GM19395 (cell line): Measurements from ENCODE around the gene BBS2.
A peak's percentile ranks its signal among the peaks of the same experiment; 100 is the strongest.

ENCODE experiments used
- ATAC-seq: cut with Tn5 transposase; IDR thresholded peaks from one replicate; pipeline ENCODE4 v1.9.1; 2021; ENCODE audit warnings: mild to moderate bottlenecking, moderate library complexity; ENCODE audit not compliant: unreplicated experiment

BBS2 gene

DNA sequence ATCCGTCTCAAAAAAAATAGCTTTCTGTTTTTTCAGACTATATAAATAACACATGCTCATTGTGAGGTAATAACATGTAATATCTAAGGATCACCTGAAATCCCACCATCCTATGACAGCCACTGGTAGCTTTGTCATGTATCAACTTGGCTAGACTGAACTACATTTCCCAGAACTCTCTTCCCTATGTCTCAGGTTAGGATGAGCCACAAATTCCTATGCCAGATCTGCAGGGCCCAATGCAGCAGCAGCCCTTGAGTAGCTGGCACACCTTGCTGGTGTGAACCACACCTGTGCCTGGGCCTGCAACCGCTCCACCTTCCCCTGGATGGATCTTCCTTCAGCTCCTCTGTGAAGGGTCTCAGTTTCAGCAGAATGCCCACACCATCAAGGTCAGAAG is 40.4 kb downstream of the BBS2 start:
- no peak for ATAC-seq

- ATAC-seq: no peak
These were observed 41.4 kb downstream of the BBS2 start for GRCh38 chr16:56478281-56479049.

GRCh38 chr16:56477096-56477878 is 42.5 kb downstream of the BBS2 start:
- ATAC-seq: no peak

DNA sequence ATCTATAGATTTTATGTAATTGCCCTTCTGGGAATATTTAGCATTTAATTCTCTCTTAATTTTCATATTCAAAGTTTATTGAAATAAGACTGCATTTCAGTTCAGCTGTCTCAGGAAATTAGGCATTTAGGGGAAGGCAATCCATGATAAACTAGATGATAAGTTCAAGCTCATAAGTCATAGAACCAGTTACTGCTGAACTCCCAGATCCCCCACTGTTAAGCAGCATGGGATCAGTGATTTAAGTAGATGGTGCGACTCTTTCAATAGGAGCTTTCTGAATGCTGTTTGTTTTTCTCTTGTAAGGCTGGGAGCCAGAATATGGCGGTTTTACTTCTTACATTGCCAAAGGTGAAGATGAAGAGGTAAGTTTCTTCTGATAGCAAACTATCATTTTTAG is 44.6 kb downstream of the BBS2 start:
- no peak for ATAC-seq

DNA sequence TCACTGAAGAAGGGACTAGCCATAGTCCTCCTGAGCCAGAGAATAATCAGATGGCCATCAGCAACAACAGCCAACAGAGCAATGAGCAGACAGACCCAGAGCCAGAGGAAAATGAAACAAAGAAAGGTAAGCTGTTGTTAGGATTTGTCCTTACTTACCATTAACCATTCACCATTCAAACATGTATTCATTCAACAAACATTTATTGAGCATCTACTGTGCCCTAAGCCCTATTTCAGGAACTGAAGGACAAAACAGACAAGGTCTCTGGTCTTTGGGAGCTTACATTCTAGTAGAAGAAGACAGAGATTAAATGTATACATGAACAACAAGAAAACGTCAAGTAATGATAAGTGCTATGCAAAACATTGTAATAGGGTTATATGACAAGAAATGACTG is 49.2 kb downstream of the BBS2 start:
- no peak for ATAC-seq

DNA sequence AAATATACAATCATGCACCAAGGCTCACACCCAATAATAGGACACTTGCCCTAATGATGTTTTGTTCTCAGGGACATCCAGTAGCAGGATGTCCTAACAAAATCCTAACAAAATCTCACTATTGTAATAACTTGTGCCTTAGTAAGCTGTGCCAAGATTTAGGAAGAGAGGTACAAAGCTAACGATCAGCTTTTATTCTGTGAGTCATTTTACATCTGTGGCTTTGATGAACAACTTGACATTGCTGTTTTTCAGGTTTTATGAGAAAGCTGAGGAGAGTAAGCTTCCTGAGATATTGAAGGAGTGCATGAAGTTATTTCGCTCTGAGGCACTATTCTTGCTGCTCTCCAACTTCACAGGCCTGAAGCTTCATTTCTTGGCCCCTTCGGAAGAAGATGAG is 49.6 kb downstream of the BBS2 start:
- ATAC-seq: no peak

DNA sequence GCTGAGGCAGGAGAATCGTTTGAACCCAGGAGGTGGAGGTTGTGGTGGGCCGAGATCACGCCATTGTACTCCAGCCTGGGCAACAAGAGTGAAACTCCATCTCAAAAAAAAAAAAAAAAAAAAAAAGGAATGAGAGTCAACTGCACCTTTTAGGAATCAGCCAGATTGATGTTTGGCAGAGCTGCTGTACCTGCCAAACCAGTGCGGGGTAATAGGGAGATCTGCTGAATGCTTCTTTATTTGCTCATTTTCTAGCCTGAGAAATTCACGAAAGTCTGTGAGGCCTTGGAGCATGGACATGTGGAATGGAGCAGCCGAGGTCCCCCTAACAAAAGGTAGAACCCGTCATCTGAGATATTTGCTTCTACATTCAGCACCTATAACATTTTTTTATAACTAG is 50.1 kb downstream of the BBS2 start:
- no peak for ATAC-seq

DNA sequence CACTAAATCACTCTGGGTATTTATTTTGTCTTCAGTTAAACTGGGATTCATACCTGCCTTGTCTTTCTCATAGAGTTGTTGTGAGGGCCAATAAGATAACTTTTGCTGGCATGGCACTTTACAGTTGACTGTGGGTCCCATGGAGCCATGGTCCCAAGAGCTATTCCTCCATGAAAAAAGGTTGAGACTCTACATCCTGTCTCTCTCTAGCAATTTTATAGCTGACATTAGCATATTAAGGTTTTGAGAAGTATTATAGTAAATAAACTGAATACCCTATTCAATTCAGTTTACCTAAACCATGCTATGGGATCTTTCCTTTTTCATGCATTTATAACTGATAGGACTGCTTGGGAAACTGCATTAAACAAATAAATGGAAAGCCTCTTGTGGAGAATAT is 51.0 kb downstream of the BBS2 start:
- ATAC-seq: no peak

DNA sequence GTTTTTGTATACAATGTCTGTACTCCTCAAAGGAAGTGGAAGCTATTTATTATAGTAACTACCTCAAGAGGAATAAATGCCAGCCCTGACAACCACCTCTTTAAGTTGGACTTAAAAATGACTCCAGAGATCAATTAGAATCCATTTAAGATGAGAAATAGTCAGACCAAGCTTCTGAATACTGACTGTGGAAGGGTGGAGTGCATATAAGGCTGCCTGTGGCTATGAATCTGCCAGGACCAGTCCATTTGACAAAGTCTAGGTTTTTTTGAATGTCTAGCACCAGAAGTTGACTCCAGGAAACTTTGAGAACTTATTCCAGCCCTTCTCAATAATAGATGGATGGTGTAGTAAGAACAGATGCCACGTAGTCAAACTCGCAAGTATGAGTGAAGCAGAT is 53.5 kb downstream of the BBS2 start:
- ATAC-seq: no peak

GRCh38 chr16:56463153-56463552 is 56.7 kb downstream of the BBS2 start:
- no peak for ATAC-seq

DNA sequence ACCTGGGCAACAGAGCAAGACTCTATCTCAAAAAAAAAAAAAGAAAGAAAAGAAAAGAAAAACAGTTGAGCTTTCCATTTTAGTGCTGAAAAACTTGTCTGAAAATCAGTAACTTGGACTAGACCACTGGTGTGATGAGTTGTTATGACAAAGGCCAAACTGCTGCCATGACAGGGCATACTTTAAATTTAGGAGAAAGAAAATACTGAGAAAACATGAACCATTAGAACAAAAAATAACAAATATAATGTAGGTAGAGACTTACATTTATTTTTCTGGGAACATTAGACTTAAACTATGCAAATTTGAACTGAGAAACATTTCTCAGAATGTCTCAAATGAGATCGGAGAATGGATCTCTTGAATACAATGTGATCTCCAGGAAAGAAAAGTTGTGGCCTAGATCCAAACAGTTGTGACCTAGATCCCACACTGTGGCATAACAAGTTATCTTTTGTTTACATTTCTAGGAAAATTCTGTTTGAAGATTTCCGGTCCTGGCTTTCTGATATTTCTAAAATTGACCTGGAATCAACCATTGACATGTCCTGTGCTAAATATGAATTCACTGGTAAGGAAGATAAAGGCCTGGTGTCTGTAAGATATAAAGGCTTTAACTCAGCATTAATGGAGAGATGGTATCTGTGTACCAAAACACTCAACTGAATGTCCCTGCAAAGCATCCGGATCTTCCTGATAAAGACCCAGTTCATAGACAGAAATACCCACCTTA is 57.6 kb downstream of the BBS2 start:
- no peak for ATAC-seq

GRCh38 chr16:56460101-56460500 is 59.7 kb downstream of the BBS2 start:
- ATAC-seq: no peak

GRCh38 chr16:56457927-56458470 is 61.8 kb downstream of the BBS2 start:
- ATAC-seq: no peak

DNA sequence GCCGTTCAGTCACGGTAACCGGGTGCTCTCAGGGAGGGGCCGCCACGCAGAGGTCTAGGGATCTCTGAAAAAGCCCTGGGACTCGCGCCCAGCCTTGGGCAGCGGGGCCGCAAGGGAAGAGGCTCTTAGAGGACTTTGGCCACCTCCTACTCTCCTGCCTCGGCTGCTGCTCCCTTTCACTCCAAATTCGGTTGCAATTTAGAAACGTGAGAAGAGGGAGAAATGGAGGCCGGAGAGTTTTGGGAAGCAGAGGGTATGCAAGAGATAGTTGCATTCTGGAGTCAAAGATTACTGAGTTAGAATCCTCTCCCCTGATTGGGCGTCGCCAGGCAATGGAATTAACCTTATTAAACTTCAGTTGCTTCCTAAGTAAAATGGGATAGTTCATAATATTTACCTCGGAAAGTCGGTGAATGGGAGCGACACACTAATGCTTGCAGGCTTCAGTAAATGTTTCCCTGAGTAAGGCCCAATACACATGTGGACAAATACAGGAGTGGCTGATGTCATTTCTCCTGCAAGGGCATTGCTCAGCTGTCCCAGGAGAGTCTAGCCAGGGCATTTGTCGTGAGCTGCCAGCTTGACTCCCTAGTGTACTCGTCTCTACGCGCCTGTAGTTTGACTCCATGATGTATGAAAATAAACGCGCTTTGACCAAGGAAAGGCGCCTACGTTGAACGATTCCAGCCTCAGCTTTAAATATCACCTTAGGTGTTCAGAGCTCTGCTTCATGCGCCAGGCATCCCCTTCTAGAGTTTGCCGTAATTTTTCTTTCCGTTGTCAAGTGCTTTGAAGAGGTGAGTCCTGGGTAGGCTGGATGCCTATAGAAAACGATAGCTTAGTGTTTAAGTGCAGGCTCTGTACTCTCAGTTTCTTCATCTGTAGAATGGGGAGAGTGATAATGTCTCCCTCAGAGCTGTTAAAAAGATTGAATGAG is 67.8 kb downstream of the BBS2 start:
- peak; percentile 49 for ATAC-seq

GRCh38 chr16:56450986-56451752 is 68.7 kb downstream of the BBS2 start, which contains the start of the genes NUDT21 and OGFOD1:
Gene NUDT21, minus strand, starts transcription at chr16:56451332. Its CDS starts 130 bp downstream, at chr16:56451202.
Gene OGFOD1, plus strand, starts transcription at chr16:56451554. Its CDS starts 59 bp downstream, at chr16:56451613.
- ATAC-seq: peak; percentile 99

GRCh38 chr16:56450275-56450985 is 69.4 kb downstream of the BBS2 start:
- no peak for ATAC-seq

DNA sequence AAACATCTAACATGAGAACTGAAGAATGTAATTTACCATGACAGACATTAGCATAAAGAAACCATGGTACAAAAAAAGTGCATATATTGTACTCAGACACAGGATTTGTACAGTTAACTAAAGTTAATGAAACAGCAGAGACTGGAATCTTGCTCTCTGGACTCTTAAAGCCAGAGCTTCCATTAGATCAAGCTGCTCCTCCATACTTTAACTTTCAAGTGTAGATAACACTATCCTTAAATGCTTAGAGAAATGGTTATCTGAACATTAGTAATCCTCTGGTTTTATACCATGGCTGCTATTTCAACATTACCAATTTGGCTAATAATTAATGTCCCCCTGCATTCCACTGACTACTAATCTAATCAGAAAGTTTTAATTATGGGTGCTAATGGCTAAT is 71.8 kb downstream of the BBS2 start:
- no peak for ATAC-seq

DNA sequence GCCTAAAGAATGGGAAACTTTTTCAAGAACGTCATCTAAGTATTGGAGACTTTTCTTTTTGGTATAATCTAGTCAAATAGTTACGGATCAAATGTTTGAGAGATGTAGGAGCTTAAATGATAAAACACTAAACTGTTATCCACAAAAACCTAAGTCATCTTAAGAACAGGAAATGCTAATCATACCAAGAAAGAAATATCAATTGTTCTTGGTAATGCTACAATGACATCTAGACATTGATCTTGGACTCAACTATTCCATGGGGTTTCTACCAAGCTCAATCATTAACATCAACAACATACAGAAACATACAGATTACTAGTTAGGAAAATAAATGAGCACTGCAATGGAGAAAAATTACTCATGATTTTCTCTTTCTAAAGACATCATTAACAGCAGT is 72.5 kb downstream of the BBS2 start:
- no peak for ATAC-seq

GRCh38 chr16:56438038-56438437 is 81.8 kb downstream of the BBS2 start:
- no peak for ATAC-seq
